Fibroblast of lung (primary cell): ENCODE data around the gene SORCS2. TPM values are rescaled to one million over a fixed set of nuclear protein-coding genes. Genes with fewer than 3 reads are reported as not detected.

ENCODE experiments used
- DNase-seq, 2 donors: peaks; one replicate each; pipeline versions ENCODE4 v3.0.0 to v3.0.0-alpha.2; 2010; ENCODE audit warnings: low read depth in 2 of 2
- H2AFZ ChIP-seq: 2 replicates; pipeline ENCODE4 v1.5.1; 2012; ENCODE audit warnings: low read length, control low read depth, inconsistent platforms
- H3K27ac ChIP-seq: 2 replicates; pipeline ENCODE4 v1.5.1; 2011; ENCODE audit warnings: low read length, control low read depth; ENCODE audit not compliant: insufficient read depth
- H3K27me3 ChIP-seq: 2 replicates; pipeline ENCODE4 v1.5.1; 2011; ENCODE audit warnings: mild to moderate bottlenecking, low read length; ENCODE audit not compliant: control insufficient read depth, insufficient read depth
- H3K36me3 ChIP-seq: 2 replicates; pipeline ENCODE4 v1.5.1; 2011; ENCODE audit warnings: low read length; ENCODE audit not compliant: control insufficient read depth, insufficient read depth
- H3K4me1 ChIP-seq: 2 replicates; pipeline ENCODE4 v1.5.1; 2011; ENCODE audit warnings: low read length; ENCODE audit not compliant: control insufficient read depth, insufficient read depth; ENCODE audit errors: extremely low read depth
- H3K4me2 ChIP-seq: 2 replicates; pipeline ENCODE4 v1.5.1; 2011; ENCODE audit warnings: low read length, control low read depth; ENCODE audit not compliant: insufficient read depth; ENCODE audit errors: extremely low read depth
- H3K4me3 ChIP-seq, 4 experiments: fragments of 200-600 bp in 1 of 4; sonication (generic) in 1 of 4; replicated peaks in 1 of 4; 2 replicates each; pipeline ENCODE4 v1.5.1; 2011 to 2016; ENCODE audit warnings: low read length in 4 of 4, low read depth in 3 of 4, mild to moderate bottlenecking in 3 of 4, control low read depth in 2 of 4, inconsistent platforms in 1 of 4, mixed read lengths in 1 of 4; ENCODE audit not compliant: insufficient read depth in 1 of 4; ENCODE audit errors: control extremely low read depth in 1 of 4
- H3K79me2 ChIP-seq: 2 replicates; pipeline ENCODE4 v1.5.1; 2012; ENCODE audit warnings: mild to moderate bottlenecking, low read length, inconsistent platforms; ENCODE audit not compliant: control insufficient read depth, insufficient read depth
- H3K9ac ChIP-seq: 2 replicates; pipeline ENCODE4 v1.5.1; 2011; ENCODE audit warnings: mild to moderate bottlenecking, low read length, control low read depth; ENCODE audit not compliant: insufficient read depth
- H3K9me3 ChIP-seq: 2 replicates; pipeline ENCODE4 v1.5.1; 2012; ENCODE audit warnings: low read depth, low read length; ENCODE audit not compliant: control insufficient read depth, insufficient read depth
- H4K20me1 ChIP-seq: 2 replicates; pipeline ENCODE4 v1.5.1; 2011; ENCODE audit warnings: low read length; ENCODE audit not compliant: control insufficient read depth, insufficient read depth; ENCODE audit errors: extremely low read depth
- EZH2 ChIP-seq: IDR thresholded peaks from 2 replicates; pipeline ENCODE4 v1.5.1; 2012; ENCODE audit warnings: low read length, control low read depth, mild to moderate bottlenecking; ENCODE audit errors: missing control alignments
- polyA plus RNA-seq, 2 donors: library from polyadenylated mRNA; depleted of rRNA in 1 of 2; stranded (reverse) in 1 of 2; unstranded in 1 of 2; fragments of >200 nt; gene quantifications; 2 replicates each; pipeline ENCODE4 v1.2.1, GENCODE V29; 2011 to 2012; ENCODE audit warnings: missing spikeins in 1 of 2
- total RNA-seq: library from RNA; depleted of rRNA; stranded (reverse); fragments of >200 nt; gene quantifications from 2 replicates; pipeline ENCODE4 v1.2.1, GENCODE V29; 2014
- TF ChIP-seq, protein P1 (sequence below), 2 donors: IDR thresholded peaks in 1 of 2; conservative IDR thresholded peaks in 1 of 2; 1 replicate in 1 of 2; 2 replicates in 1 of 2; pipeline ENCODE4 v1.5.1; 2011 to 2012; ENCODE audit warnings: low read length in 2 of 2, control low read depth in 1 of 2, inconsistent platforms in 1 of 2, low read depth in 1 of 2, mild to moderate bottlenecking in 1 of 2

The SORCS2 gene
- total and polyA plus RNA-seq, 2 donors (not counting 1 experiment from before 2014, with no cell fraction given), result 0.17 to 0.41 TPM

DNA sequence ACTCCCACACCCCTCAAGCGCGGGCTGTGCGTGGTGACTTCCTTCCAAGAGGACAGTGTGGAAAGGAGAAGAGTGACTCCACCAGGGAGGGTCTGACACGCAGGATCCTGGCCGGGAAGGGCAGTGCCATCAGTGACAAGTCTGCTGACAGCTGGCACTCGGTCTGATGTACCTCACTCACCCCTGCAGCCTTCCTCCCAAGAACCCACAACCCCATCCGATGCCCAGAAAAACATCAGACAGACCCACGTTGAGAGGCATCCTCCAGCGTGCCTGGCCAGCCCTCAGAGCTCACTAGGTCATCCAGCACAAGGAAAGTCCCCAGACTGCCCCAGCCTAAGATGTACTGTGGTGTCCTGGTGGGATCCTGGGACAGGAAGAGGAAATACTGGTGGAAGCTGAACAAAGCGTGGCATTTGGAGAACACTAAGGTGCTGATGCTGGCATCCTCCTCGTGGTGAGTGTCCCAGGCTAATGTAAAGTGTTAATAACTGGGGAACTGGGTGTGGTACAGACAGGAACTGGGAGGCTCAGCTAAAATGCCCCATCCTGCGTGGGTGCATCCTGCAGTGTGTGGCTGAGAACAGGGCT, 442.4 kb downstream of the SORCS2 start:
- H3K27me3 ChIP-seq, result no peaks in the 10 kb centered on the region

DNA sequence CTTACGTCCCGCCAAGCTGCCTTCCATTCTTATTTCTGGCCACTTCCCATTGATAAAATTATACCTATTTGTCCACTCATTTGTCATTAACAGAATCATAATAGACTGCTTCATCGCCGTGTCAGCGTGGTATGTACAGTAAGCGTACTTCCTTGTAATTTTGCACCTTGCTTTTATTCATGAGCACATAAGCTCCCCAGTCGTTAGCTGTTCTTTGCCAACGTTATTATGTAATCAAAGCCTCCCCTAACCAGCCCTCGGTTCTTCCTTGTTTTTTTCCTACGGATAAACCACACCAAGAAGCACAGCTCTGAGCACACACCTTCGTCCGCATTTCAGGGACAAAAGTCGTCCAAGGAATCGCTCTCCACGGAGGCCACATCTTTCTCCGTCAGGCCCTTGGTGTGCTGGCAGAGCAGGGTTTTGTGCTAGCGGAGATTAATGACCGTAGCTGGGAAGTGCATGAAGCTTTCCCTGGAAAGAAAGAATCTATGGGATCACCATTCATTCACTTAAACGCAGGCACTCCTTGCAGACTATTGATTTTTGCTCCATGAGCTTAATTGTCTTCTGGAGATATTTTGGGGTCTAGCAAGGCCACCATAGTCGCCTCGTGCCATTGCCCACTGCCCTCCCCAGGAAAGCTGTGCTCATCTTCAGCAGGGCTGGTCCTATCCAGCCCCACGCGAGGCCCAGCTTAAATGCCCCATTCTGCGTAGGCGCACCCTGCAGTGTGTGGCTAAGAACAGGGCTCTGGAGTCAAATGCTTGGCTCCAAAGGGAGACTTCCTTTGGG, 443.3 kb downstream of the SORCS2 start:
- Histone ChIP-seq H3K27me3 (no peaks in the 10 kb centered on the region), H3K79me2 (no peaks in the 10 kb centered on the region), H3K9me3 (no peaks in the 10 kb centered on the region), H3K27ac (no peak overlapping the region), H3K4me1 (peaks cover 7% of the 10 kb centered on the region), H3K36me3 (no peaks in the 10 kb centered on the region), H3K4me3 (no peak overlapping the region), H2AFZ (no peak overlapping the region), H3K4me2 (no peak overlapping the region), H4K20me1 (no peaks in the 10 kb centered on the region), H3K9ac (no peak overlapping the region)
- DNase-seq, result no peak
- TF ChIP-seq EZH2, result no peak
- TF ChIP-seq, protein P1, sequence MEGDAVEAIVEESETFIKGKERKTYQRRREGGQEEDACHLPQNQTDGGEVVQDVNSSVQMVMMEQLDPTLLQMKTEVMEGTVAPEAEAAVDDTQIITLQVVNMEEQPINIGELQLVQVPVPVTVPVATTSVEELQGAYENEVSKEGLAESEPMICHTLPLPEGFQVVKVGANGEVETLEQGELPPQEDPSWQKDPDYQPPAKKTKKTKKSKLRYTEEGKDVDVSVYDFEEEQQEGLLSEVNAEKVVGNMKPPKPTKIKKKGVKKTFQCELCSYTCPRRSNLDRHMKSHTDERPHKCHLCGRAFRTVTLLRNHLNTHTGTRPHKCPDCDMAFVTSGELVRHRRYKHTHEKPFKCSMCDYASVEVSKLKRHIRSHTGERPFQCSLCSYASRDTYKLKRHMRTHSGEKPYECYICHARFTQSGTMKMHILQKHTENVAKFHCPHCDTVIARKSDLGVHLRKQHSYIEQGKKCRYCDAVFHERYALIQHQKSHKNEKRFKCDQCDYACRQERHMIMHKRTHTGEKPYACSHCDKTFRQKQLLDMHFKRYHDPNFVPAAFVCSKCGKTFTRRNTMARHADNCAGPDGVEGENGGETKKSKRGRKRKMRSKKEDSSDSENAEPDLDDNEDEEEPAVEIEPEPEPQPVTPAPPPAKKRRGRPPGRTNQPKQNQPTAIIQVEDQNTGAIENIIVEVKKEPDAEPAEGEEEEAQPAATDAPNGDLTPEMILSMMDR (conservative IDR thresholded peaks at IDR 0.05 in 1 of 2, IDR thresholded peaks at IDR 0.05 in 1 of 2; ENCODE audit: low read depth in 1 of 2, low read length in 2 of 2), result no peak

More for the DNA sequence above, 442.4 kb downstream of the SORCS2 start:
- Histone ChIP-seq H3K36me3 (no peaks in the 10 kb centered on the region), H3K4me1 (peaks cover 7% of the 10 kb centered on the region), H3K79me2 (no peaks in the 10 kb centered on the region), H3K27ac (no peak overlapping the region), H3K4me2 (no peak overlapping the region), H2AFZ (no peak overlapping the region), H4K20me1 (no peaks in the 10 kb centered on the region), H3K4me3 (no peak overlapping the region), H3K9ac (no peak overlapping the region), H3K9me3 (no peaks in the 10 kb centered on the region)
- TF ChIP-seq, protein P1 (conservative IDR thresholded peaks at IDR 0.05 in 1 of 2, IDR thresholded peaks at IDR 0.05 in 1 of 2; ENCODE audit: low read depth in 1 of 2, low read length in 2 of 2), result no peak
- TF ChIP-seq EZH2, result no peak
- DNase-seq, result no peak

DNA sequence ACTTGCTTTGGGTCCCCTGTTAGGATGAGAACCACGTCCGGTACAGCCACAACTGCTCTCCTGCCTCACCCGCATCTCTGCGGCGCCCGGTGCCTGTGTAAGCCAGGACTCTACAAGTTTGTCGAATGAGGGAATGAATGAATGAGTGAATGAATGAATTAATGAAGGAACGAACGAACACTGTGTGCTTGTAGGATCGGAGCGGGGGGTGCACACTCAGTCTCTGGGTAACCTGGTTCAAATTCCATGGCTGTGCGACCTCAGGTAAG, 443.8 kb downstream of the SORCS2 start:
- no peak overlapping the region for H2AFZ ChIP-seq
- H3K79me2 ChIP-seq, result no peaks in the 10 kb centered on the region
- no peak for DNase-seq
- H3K36me3 ChIP-seq, result no peaks in the 10 kb centered on the region
- H4K20me1 ChIP-seq, result no peaks in the 10 kb centered on the region
- H3K4me3 ChIP-seq, result no peak overlapping the region
- H3K27me3 ChIP-seq, result no peaks in the 10 kb centered on the region
- no peaks in the 10 kb centered on the region for H3K9me3 ChIP-seq
- no peak overlapping the region for H3K9ac ChIP-seq
- no peak overlapping the region for H3K27ac ChIP-seq
- H3K4me2 ChIP-seq, result no peak overlapping the region
- peaks cover 6% of the 10 kb centered on the region for H3K4me1 ChIP-seq
- TF ChIP-seq EZH2, result no peak
- TF ChIP-seq, protein P1 (conservative IDR thresholded peaks at IDR 0.05 in 1 of 2, IDR thresholded peaks at IDR 0.05 in 1 of 2; ENCODE audit: low read depth in 1 of 2, low read length in 2 of 2), result no peak
